NB4 (cell line): ENCODE data around the gene UTF1.
"Not testable (repeated sequence)": the region's sequence is repeated elsewhere in the genome, so short reads cannot be mapped to it uniquely, and the experiment has no call there.

ENCODE experiments used
- DNase-seq: peaks from one replicate; pipeline ENCODE4 v3.0.0; 2010; ENCODE audit warnings: low read depth
- H3K4me3 ChIP-seq: one replicate; pipeline ENCODE4 v1.5.1; 2011; ENCODE audit warnings: mild to moderate bottlenecking, low read depth, low read length, moderate library complexity
- MYC ChIP-seq: IDR thresholded peaks from 2 replicates; pipeline ENCODE4 v1.6.1; 2011; ENCODE audit warnings: low read depth, low read length
- POLR2A ChIP-seq: IDR thresholded peaks from 2 replicates; pipeline ENCODE4 v1.6.1; 2011; ENCODE audit warnings: mild to moderate bottlenecking; ENCODE audit not compliant: insufficient read length; ENCODE audit errors: extremely low read depth
- TF ChIP-seq, protein P1 (sequence below): IDR thresholded peaks from 2 replicates; pipeline ENCODE4 v1.6.1; 2011; ENCODE audit warnings: low read depth, low read length
- TF ChIP-seq, protein P2 (sequence below): IDR thresholded peaks from one replicate; pipeline ENCODE4 v1.5.1; 2012; ENCODE audit warnings: low read depth, low read length

UTF1 gene

DNA sequence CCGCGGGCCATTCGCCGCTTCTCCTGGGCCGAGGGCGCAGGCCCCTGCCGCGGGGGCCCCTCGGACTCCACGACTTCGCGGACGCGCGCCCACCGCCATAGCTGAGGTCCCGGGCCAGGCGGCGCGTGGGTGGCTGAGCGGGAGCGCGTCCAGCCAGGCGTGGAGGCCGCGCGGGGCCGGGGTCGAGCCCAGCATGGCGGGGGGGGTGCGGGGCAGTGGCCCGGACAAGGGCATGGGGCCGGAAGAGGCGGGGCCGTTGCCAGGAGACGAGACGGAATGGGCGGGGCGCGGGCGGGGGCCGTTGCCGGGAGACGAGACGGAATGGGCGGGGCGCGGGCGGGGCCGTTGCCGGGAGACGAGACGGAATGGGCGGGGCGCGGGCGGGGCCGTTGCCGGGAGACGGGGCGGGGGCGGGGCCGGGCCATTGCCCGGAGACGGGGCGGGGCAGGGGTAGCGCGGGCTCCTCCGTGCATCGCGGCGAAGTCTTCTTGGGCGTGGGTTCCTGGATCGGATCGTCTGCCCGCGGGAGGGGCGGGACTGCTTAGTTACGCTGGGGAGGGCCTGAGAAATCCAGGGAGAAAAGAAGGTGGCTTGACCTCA, 31.8 kb downstream of the UTF1 start:
- peak; percentile 51 for TF ChIP-seq POLR2A
- TF ChIP-seq, protein P1, sequence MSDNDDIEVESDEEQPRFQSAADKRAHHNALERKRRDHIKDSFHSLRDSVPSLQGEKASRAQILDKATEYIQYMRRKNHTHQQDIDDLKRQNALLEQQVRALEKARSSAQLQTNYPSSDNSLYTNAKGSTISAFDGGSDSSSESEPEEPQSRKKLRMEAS = no peak
- H3K4me3 ChIP-seq = peak overlapping the region; percentile 51
- peak; percentile 82 for DNase-seq

DNA sequence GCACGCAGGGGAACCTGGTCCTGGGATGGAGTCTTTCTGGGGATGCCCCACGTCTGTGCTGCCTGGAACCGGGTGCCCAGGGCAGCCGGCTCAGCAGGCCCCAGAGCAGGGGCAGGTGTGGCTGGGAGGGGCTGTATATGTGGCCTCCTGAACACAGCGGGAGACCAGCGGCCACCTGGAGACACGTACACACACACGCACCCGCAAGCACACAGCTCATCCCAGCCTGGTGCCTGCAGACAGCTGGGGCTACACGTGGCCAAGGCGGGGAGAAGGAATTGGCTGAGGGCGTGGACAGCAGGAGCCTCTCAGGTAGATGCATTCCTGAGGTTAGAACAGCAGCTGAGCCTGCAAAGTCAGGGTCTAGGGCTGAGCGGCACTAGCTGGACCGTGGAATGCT, 32.7 kb downstream of the UTF1 start:
- DNase-seq = no peak
- no peak overlapping the region for H3K4me3 ChIP-seq
- TF ChIP-seq POLR2A = no peak
- TF ChIP-seq, protein P2, sequence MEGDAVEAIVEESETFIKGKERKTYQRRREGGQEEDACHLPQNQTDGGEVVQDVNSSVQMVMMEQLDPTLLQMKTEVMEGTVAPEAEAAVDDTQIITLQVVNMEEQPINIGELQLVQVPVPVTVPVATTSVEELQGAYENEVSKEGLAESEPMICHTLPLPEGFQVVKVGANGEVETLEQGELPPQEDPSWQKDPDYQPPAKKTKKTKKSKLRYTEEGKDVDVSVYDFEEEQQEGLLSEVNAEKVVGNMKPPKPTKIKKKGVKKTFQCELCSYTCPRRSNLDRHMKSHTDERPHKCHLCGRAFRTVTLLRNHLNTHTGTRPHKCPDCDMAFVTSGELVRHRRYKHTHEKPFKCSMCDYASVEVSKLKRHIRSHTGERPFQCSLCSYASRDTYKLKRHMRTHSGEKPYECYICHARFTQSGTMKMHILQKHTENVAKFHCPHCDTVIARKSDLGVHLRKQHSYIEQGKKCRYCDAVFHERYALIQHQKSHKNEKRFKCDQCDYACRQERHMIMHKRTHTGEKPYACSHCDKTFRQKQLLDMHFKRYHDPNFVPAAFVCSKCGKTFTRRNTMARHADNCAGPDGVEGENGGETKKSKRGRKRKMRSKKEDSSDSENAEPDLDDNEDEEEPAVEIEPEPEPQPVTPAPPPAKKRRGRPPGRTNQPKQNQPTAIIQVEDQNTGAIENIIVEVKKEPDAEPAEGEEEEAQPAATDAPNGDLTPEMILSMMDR = no peak
- TF ChIP-seq MYC = no peak
- TF ChIP-seq, protein P1 = no peak

DNA sequence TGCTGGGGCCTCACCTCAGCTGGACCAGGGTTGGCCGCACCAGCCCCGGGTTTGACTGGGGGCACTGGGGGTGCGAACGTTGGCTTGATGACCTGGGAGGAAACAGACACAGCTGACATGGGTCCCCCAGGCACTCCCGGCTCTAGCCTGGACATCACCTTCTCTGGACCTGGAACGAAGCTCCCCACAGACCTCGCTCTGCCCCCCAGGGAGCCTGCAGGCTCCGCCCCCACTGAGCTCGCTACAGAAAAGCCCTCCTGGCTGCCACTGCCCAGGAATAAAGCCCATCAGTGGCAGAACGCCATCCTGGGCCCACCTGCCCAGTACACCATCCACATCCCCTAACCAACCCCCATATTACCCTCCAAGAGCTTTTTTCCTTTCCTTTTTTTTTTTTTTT, 33.7 kb downstream of the UTF1 start:
- no peak for TF ChIP-seq POLR2A
- TF ChIP-seq, protein P1 = no peak
- TF ChIP-seq MYC = no peak
- TF ChIP-seq, protein P2 = no peak
- H3K4me3 ChIP-seq = no peak overlapping the region
- no peak for DNase-seq

DNA sequence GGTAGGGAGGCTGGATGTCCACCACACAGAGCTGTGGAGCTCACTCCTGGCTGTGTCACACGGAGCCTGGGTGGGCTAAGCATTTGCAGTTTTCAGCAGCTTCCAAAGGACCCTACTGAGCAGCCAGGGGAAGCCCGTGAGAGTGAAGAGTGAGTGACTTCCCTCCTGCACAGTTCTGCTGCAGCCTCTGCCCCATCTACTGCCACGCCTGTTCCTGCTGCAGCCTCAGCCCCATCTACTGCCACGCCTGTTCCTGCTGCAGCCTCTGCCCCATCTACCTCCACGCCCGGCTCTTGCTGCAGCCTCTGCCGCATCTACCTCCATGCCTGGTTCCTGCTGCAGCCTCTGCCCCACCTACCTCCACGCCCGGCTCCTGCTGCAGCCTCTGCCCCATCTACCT, 34.4 kb downstream of the UTF1 start:
- TF ChIP-seq, protein P1 = no peak
- no peak for TF ChIP-seq POLR2A
- TF ChIP-seq, protein P2 = no peak
- no peak for TF ChIP-seq MYC
- DNase-seq = no peak
- no peak overlapping the region for H3K4me3 ChIP-seq

DNA sequence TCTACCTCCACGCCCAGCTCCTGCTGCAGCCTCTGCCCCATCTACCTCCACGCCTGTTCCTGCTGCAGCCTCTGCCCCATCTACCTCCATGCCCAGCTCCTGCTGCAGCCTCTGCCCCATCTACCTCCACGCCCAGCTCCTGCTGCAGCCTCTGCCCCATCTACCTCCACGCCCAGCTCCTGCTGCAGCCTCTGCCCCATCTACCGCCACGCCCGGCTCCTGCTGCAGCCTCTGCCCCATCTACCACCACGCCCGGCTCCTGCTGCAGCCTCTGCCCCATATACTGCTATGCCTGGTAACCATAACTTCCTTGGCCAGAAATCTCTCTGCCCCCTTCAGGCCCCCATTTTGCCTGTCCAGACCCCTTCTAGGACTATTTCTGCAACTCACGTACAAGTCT, 35.0 kb downstream of the UTF1 start:
- DNase-seq, H3K4me3 ChIP-seq: not testable (repeated sequence)

DNA sequence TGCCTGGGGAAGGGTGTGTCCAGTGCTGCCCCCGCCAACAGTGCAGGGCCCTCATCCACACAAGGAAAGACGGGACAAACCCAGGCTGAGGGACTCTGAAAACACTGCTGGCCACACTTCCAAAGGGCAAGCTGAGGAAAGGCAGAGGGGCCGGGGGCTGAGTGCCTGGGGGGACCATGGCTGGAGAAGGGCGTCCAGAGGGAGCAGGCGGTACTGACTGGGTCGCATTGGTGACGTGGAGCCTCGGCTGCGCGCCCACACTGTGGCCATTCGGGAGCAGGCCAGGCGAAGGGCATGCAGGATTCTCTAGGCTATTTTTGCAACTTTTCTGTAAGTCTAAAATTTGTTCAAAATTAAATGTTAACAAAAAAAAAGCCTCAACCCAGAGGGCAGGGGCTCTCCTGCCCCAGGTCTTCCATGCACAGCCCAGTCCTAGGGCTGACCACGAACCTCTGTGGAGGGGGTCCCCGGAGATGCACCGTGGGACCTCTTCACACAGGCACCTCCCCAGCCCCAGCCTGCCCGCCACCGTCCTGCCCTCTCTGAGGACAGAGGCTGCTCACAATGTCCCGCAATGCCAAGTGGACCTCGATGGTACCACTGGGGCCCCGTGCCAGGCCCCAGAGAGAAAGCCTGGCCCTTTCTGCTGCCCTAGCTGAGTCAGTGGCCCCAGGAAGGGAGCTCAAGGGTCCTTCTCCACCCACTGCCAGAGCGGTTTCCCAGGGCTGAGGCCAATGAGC, 36.2 kb downstream of the UTF1 start:
- DNase-seq = no peak
- no peak overlapping the region for H3K4me3 ChIP-seq
- TF ChIP-seq, protein P2 = no peak
- TF ChIP-seq, protein P1 = no peak
- TF ChIP-seq MYC = no peak

DNA sequence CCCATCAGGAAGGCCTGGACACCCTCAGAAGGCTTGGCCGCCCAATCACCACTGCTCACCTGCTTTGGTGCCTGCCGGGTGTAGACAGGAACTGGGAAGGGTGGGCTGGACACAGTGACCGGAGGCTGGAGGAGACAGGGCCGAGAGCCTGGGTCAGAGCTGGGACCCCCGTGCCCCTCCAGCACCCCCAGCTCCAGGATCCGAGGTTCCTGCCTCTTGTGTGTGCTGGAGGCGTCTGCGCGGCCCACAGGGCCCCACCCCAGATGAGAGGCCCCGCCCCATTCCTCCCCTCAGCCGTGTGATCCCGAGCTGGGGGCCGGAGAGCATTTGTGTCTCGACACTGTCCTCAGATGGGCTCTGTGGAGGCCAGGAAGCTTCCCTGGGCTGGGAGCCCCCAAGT, 37.3 kb downstream of the UTF1 start:
- DNase-seq = no peak
- no peak overlapping the region for H3K4me3 ChIP-seq
- TF ChIP-seq, protein P1 = no peak
- TF ChIP-seq MYC (no peak), POLR2A (no peak)
- TF ChIP-seq, protein P2 = no peak
